ENCODE results near the gene EPS15.
"Not testable (repeated sequence)": the region's sequence is repeated elsewhere in the genome, so short reads cannot be mapped to it uniquely, and the experiment has no call there.

Gene EPS15

GRCh38 chr1:51464828-51465227 lies 54.2 kb downstream of the EPS15 start:
- DNase-seq: no peak

- no peak for DNase-seq
Observed at GRCh38 chr1:51463561-51463960, 55.5 kb downstream of the EPS15 start.

- DNase-seq: not testable (repeated sequence)
Observed at GRCh38 chr1:51462289-51462688, 56.8 kb downstream of the EPS15 start.

GRCh38 chr1:51454554-51454953 lies 64.5 kb downstream of the EPS15 start:
- no peak for DNase-seq

- no peak for DNase-seq
Observed at GRCh38 chr1:51453010-51453409, 66.1 kb downstream of the EPS15 start.

- DNase-seq: not testable (repeated sequence)
Observed at GRCh38 chr1:51448844-51449454, 70.1 kb downstream of the EPS15 start.

- peak in 1 of 2 donors; percentile 1 for DNase-seq
Observed at GRCh38 chr1:51445351-51446090, 73.5 kb downstream of the EPS15 start.

- DNase-seq: no peak
Observed at GRCh38 chr1:51444534-51445192, 74.4 kb downstream of the EPS15 start.

- no peak for DNase-seq
Observed at GRCh38 chr1:51444096-51444495, 75.0 kb downstream of the EPS15 start.

- DNase-seq: no peak
Observed at GRCh38 chr1:51443555-51443954, 75.5 kb downstream of the EPS15 start.

GRCh38 chr1:51442616-51443015 lies 76.5 kb downstream of the EPS15 start:
- DNase-seq: no peak

GRCh38 chr1:51442198-51442597 lies 76.9 kb downstream of the EPS15 start:
- DNase-seq: no peak

- DNase-seq: no peak
Observed at GRCh38 chr1:51439895-51440294, 79.2 kb downstream of the EPS15 start.

GRCh38 chr1:51439053-51439452 lies 80.0 kb downstream of the EPS15 start:
- no peak for DNase-seq

GRCh38 chr1:51437391-51437790 lies 81.7 kb downstream of the EPS15 start:
- not testable (repeated sequence) for DNase-seq

- DNase-seq: no peak
Observed at GRCh38 chr1:51435878-51436277, 83.2 kb downstream of the EPS15 start.

- no peak for DNase-seq
Observed at GRCh38 chr1:51433972-51434510, 85.0 kb downstream of the EPS15 start.

GRCh38 chr1:51433269-51433971 lies 85.6 kb downstream of the EPS15 start:
- no peak for DNase-seq

GRCh38 chr1:51432146-51432545 lies 86.9 kb downstream of the EPS15 start:
- no peak for DNase-seq

- no peak for DNase-seq
Observed at GRCh38 chr1:51427438-51427837, 91.6 kb downstream of the EPS15 start.

GRCh38 chr1:51425955-51426354 lies 93.1 kb downstream of the EPS15 start:
- DNase-seq: no peak

GRCh38 chr1:51425273-51425672 lies 93.8 kb downstream of the EPS15 start:
- no peak for DNase-seq

Measured in hippocampal formation (tissue), 2 donors.